HUES6 (cell line): ENCODE data around the gene PIP5K1B.

Experiments used
- H3K27ac ChIP-seq: 2 replicates; pipeline ENCODE4 v1.7.0; 2013; ENCODE audit warnings: low read depth, mild to moderate bottlenecking, low read length, inconsistent platforms
- H3K27me3 ChIP-seq: 2 replicates; pipeline ENCODE4 v1.6.1; 2013; ENCODE audit warnings: low read length; ENCODE audit not compliant: control insufficient read depth, insufficient read depth
- H3K36me3 ChIP-seq: 2 replicates; pipeline ENCODE4 v1.6.1; 2013; ENCODE audit warnings: low read length; ENCODE audit not compliant: control insufficient read depth, insufficient read depth
- H3K4me1 ChIP-seq: 2 replicates; pipeline ENCODE4 v1.6.1; 2013; ENCODE audit warnings: low read length; ENCODE audit not compliant: control insufficient read depth, insufficient read depth
- H3K4me3 ChIP-seq: 2 replicates; pipeline ENCODE4 v1.5.1; 2013; ENCODE audit warnings: low read depth, low read length
- H3K9ac ChIP-seq: one replicate; pipeline ENCODE4 v1.6.1; 2013; ENCODE audit warnings: mild to moderate bottlenecking, low read length
- H3K9me3 ChIP-seq: 2 replicates; pipeline ENCODE4 v1.6.1; 2013; ENCODE audit warnings: low read depth, low read length; ENCODE audit not compliant: control insufficient read depth, insufficient read depth

The PIP5K1B gene

GRCh38 chr9:68720656-68721313 is 15.7 kb downstream of the PIP5K1B start:
- Histone ChIP-seq H3K36me3 (no peaks in the 10 kb centered on the region), H3K9me3 (no peaks in the 10 kb centered on the region), H3K4me1 (no peaks in the 10 kb centered on the region), H3K27ac (no peak overlapping the region), H3K9ac (no peak overlapping the region), H3K27me3 (peaks cover 6% of the 10 kb centered on the region; the same call in 1 of the 2 replicates), H3K4me3 (no peak overlapping the region)

GRCh38 chr9:68721666-68722330 is 16.8 kb downstream of the PIP5K1B start:
- H3K36me3 ChIP-seq, result no peaks in the 10 kb centered on the region
- no peaks in the 10 kb centered on the region for H3K9me3 ChIP-seq
- H3K4me1 ChIP-seq, result no peaks in the 10 kb centered on the region

GRCh38 chr9:68725070-68725469 is 20.0 kb downstream of the PIP5K1B start:
- Histone ChIP-seq H3K27ac (no peak overlapping the region), H3K9ac (no peak overlapping the region), H3K27me3 (0 out of 2 replicates have a peak, but pooled peaks cover 4% of the 10 kb centered on the region), H3K4me3 (no peak overlapping the region), H3K36me3 (no peaks in the 10 kb centered on the region), H3K9me3 (no peaks in the 10 kb centered on the region), H3K4me1 (no peaks in the 10 kb centered on the region)

More at GRCh38 chr9:68721666-68722330, 16.8 kb downstream of the PIP5K1B start:
- Histone ChIP-seq H3K4me3 (no peak overlapping the region), H3K27me3 (peaks cover 6% of the 10 kb centered on the region; the same call in 1 of the 2 replicates), H3K27ac (no peak overlapping the region), H3K9ac (no peak overlapping the region)

GRCh38 chr9:68726489-68726888 is 21.4 kb downstream of the PIP5K1B start:
- no peak overlapping the region for H3K4me3 ChIP-seq
- no peaks in the 10 kb centered on the region for H3K36me3 ChIP-seq
- H3K27ac ChIP-seq, result no peak overlapping the region
- no peaks in the 10 kb centered on the region; the same call in 1 of the 2 replicates for H3K4me1 ChIP-seq
- H3K9me3 ChIP-seq, result no peaks in the 10 kb centered on the region
- no peak overlapping the region for H3K9ac ChIP-seq
- H3K27me3 ChIP-seq, result no peaks in the 10 kb centered on the region

GRCh38 chr9:68727636-68728035 is 22.6 kb downstream of the PIP5K1B start:
- Histone ChIP-seq H3K9ac (no peak overlapping the region), H3K27me3 (no peaks in the 10 kb centered on the region), H3K9me3 (no peaks in the 10 kb centered on the region), H3K27ac (no peak overlapping the region), H3K36me3 (no peaks in the 10 kb centered on the region), H3K4me1 (no peaks in the 10 kb centered on the region; the same call in 1 of the 2 replicates), H3K4me3 (no peak overlapping the region)

GRCh38 chr9:68728731-68729130 is 23.7 kb downstream of the PIP5K1B start:
- Histone ChIP-seq H3K4me3 (no peak overlapping the region), H3K27ac (no peak overlapping the region), H3K36me3 (no peaks in the 10 kb centered on the region), H3K4me1 (no peaks in the 10 kb centered on the region; the same call in 1 of the 2 replicates), H3K9ac (no peak overlapping the region), H3K27me3 (no peaks in the 10 kb centered on the region), H3K9me3 (no peaks in the 10 kb centered on the region)

- Histone ChIP-seq H3K27me3 (no peaks in the 10 kb centered on the region), H3K4me1 (peaks cover 3% of the 10 kb centered on the region), H3K36me3 (no peaks in the 10 kb centered on the region), H3K9ac (no peak overlapping the region), H3K27ac (no peak overlapping the region), H3K9me3 (no peaks in the 10 kb centered on the region), H3K4me3 (no peak overlapping the region)
Measured at GRCh38 chr9:68730570-68731235, 25.7 kb downstream of the PIP5K1B start.

GRCh38 chr9:68731857-68732256 is 26.8 kb downstream of the PIP5K1B start:
- H3K4me3 ChIP-seq, result no peak overlapping the region
- no peak overlapping the region for H3K27ac ChIP-seq
- no peaks in the 10 kb centered on the region for H3K27me3 ChIP-seq
- no peak overlapping the region for H3K9ac ChIP-seq
- H3K4me1 ChIP-seq, result peaks cover 5% of the 10 kb centered on the region
- no peaks in the 10 kb centered on the region for H3K36me3 ChIP-seq
- no peaks in the 10 kb centered on the region for H3K9me3 ChIP-seq

GRCh38 chr9:68732405-68733020 is 27.5 kb downstream of the PIP5K1B start:
- Histone ChIP-seq H3K9ac (no peak overlapping the region), H3K4me1 (peaks cover 5% of the 10 kb centered on the region), H3K27me3 (no peaks in the 10 kb centered on the region), H3K9me3 (no peaks in the 10 kb centered on the region), H3K27ac (no peak overlapping the region), H3K36me3 (no peaks in the 10 kb centered on the region), H3K4me3 (no peak overlapping the region)

- no peaks in the 10 kb centered on the region for H3K36me3 ChIP-seq
- no peak overlapping the region for H3K9ac ChIP-seq
- no peak overlapping the region for H3K27ac ChIP-seq
- no peaks in the 10 kb centered on the region for H3K27me3 ChIP-seq
- H3K4me1 ChIP-seq, result peaks cover 5% of the 10 kb centered on the region
- H3K4me3 ChIP-seq, result no peak overlapping the region
- H3K9me3 ChIP-seq, result no peaks in the 10 kb centered on the region
Measured at GRCh38 chr9:68733021-68733405, 28.0 kb downstream of the PIP5K1B start.

- no peak overlapping the region for H3K27ac ChIP-seq
- H3K27me3 ChIP-seq, result no peaks in the 10 kb centered on the region
- H3K9ac ChIP-seq, result no peak overlapping the region
- peaks cover 11% of the 10 kb centered on the region for H3K4me1 ChIP-seq
- H3K4me3 ChIP-seq, result no peak overlapping the region
- H3K36me3 ChIP-seq, result no peaks in the 10 kb centered on the region
- H3K9me3 ChIP-seq, result no peaks in the 10 kb centered on the region
Measured at GRCh38 chr9:68738358-68738757, 33.3 kb downstream of the PIP5K1B start.
